Cardiac fibroblast (primary cell): ENCODE data around the gene CYP26C1.
"Not testable (repeated sequence)": the region's sequence is repeated elsewhere in the genome, so short reads cannot be mapped to it uniquely, and the experiment has no call there.

Source experiments
- DNase-seq, 2 donors: peaks; one replicate each; pipeline versions ENCODE4 v3.0.0 to v3.0.0-alpha.2; 2010; ENCODE audit warnings: low read depth in 2 of 2
- H3K4me3 ChIP-seq, 2 donors: replicated peaks in 1 of 2; 1 replicate in 1 of 2; 2 replicates in 1 of 2; pipeline ENCODE4 v1.5.1; 2011; ENCODE audit warnings: low read depth in 2 of 2, low read length in 2 of 2, mild to moderate bottlenecking in 2 of 2, moderate library complexity in 1 of 2
- TF ChIP-seq, protein P1 (sequence below): IDR thresholded peaks from one replicate; pipeline ENCODE4 v1.5.1; 2011; ENCODE audit warnings: low read depth, mild to moderate bottlenecking, low read length, inconsistent platforms

CYP26C1 gene

DNA sequence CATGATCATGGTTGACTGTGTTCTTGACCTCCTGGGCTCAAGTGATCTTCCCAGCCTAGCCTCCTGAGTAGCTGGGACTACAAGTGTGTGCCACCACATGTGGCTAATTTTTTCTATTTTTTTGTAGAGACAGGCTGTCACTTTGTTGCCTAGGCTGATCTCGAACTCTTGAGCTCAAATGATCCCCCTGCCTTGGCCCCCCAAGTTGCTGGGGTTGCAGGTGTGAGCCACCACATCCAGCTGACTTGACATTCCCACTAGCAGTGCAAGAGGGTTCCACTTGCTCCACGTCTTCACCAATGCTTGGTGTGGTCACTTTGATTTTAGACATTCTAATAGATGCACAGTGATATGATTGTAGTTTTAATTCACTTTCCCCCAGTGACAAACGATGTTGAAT, 38.2 kb downstream of the CYP26C1 start:
- TF ChIP-seq, protein P1, sequence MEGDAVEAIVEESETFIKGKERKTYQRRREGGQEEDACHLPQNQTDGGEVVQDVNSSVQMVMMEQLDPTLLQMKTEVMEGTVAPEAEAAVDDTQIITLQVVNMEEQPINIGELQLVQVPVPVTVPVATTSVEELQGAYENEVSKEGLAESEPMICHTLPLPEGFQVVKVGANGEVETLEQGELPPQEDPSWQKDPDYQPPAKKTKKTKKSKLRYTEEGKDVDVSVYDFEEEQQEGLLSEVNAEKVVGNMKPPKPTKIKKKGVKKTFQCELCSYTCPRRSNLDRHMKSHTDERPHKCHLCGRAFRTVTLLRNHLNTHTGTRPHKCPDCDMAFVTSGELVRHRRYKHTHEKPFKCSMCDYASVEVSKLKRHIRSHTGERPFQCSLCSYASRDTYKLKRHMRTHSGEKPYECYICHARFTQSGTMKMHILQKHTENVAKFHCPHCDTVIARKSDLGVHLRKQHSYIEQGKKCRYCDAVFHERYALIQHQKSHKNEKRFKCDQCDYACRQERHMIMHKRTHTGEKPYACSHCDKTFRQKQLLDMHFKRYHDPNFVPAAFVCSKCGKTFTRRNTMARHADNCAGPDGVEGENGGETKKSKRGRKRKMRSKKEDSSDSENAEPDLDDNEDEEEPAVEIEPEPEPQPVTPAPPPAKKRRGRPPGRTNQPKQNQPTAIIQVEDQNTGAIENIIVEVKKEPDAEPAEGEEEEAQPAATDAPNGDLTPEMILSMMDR = no peak
- H3K4me3 ChIP-seq = no peak overlapping the region
- no peak for DNase-seq

DNA sequence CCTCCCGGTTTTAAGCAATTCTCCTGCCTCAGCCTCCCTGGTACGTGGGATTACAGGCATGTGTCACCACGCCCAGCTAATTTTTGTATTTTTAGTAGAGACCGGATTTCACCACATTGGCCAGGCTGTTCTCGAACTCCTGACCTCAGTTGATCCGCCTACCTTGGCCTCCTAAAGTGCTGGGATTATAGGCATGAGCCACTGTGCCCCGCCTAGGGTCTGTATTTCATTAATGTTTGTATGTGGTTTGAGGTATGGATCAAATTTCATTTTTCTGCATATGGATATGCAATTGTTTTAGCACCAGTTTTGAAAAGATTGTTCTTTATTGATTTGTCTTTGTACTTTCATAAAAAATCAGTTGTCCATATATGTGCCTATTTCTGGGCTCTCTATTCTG, 39.1 kb downstream of the CYP26C1 start:
- DNase-seq = no peak
- TF ChIP-seq, protein P1 = no peak
- H3K4me3 ChIP-seq = no peak overlapping the region

DNA sequence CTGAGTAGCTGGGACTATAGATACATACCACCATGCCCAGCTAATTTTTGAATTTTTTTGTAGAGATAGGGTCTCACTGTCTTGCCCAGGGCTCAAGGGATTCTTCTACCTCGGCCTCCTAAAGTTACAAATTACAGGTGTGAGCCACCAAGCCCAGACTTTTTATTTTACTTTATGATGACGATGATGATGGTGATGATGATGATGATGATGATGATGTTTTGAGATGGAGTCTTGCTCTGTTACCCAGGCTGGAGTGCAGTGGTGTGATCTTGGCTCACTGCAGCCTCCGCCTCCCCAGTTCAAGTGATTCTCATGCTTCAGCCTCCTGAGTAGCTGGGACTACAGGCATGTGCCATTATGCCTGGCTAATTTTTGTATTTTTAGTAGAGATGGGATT, 40.5 kb downstream of the CYP26C1 start:
- H3K4me3 ChIP-seq, DNase-seq: not testable (repeated sequence)

DNA sequence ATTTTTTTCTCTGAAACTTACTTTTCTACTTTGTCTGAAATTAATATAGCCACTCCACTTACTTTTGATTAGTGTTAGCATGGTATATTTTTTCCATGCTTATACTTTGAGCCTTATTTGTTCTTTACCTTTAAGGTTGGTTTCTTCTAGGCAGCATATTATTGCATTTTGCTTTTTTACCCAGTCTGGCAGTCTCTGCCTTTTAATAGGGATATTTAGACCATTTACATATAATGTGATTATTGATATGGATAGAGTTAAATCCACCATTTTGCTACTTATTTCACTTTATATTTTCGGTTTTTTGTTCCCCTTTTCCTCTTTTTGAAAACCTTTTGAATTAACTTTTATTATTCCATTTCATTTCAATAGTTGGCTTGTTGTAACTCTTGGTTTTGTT, 43.4 kb downstream of the CYP26C1 start:
- DNase-seq = no peak
- TF ChIP-seq, protein P1 = no peak
- no peak overlapping the region for H3K4me3 ChIP-seq

DNA sequence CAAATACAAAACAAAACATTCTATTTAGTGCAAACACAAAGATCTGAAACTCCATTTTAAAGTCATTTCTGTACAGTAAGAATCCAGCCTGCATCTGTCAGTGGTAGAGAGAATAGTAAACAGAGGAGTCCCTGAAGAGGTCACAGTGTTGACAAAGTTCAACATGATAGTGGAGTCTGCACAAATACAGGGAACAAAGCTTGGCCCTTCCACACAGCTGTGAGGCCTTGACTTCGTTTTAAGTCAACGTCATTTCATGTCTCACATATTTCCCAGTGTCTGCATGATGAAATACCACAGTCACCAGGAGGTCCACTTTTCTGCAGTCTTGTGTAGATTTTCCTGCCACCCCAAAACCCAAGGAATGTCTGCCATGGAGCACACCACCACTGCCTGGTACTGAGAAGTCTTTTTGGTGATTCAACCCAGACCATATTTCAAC, 46.1 kb downstream of the CYP26C1 start:
- TF ChIP-seq, protein P1 = no peak
- no peak overlapping the region for H3K4me3 ChIP-seq
- DNase-seq = peak; percentile 16 to 19

DNA sequence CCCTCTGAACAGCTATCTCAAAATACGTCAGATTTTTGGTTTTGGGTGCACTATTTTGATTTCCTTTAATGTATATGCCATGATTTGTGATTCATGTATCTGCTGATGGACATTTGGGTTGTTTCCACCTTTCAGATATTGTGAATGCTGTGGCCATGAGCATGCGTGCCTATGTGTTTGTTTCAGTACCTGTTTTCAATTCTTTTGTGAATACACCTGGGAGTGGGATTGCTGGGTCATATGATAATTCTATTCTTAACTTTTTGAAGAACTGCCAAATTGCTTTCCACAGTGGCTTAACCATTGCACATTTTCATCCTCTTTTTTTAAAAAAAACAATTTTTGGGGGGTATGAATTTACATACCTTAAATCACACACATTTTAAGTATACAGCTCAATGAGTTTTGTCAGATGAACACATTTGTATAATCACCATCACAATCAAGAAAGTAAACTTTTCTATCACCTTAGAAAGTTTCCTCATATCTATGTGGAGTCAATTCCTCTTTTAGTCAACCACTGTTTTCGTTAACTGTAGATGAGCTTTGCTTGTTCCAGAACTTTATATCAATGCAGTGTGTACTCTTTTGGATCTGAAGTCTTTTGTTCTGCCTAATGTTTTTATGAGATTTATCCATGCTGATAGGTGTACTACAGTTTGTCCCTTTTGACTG, 50.0 kb downstream of the CYP26C1 start:
- H3K4me3 ChIP-seq = no peak overlapping the region
- no peak for DNase-seq
- TF ChIP-seq, protein P1 = no peak

DNA sequence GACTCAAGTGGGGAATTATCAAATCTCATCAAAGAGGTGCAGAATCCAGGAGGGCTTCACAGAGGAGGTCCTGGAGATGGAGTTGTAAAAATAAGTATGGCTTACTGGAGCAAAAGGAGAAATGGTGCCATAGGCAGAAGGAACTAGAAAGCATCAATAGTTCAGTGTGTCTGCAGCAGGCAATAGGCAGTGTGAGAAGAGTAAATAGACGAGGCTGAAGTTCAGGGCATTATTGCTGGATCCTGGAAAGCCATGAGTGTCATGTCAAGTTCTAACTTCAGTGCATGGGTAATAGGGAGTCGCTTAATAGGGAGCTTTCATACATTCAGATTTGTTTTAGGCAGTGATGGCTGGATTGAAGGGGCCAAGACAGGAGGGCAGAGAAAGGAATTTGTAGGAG, 52.4 kb downstream of the CYP26C1 start:
- TF ChIP-seq, protein P1 = no peak
- H3K4me3 ChIP-seq = no peak overlapping the region
- no peak for DNase-seq
